Measurements from ENCODE around the gene GBA3.

Gene GBA3

DNA sequence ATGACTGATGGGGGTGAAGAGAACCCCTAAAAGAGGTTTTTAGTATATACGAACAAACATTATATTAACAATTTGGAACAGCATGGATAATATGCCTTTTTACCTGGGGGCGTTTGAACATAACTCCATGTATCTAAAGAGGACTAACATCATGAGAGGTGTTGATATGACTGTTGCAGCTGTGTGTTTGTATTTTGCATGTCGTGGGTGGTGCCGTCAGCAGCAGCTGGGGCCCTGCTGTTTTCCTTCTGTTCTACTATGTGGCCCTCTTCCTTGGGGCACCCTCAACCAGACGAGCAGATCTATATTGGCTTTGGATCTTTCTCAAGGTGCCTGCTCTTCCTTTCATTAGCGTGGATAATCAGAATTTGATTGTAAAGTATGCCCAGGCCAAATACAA, 11.2 kb downstream of the GBA3 start:
- H3K4me3 ChIP-seq (ENCODE audit: low read depth, low read length): no peak overlapping the region
- H3K9me3 ChIP-seq (ENCODE audit: control insufficient read depth, low read length): no peaks in the 10 kb centered on the region
- H3K9ac ChIP-seq: no peak overlapping the region
- H3K79me2 ChIP-seq: no peaks in the 10 kb centered on the region
- H3K4me2 ChIP-seq (ENCODE audit: low read length): no peak overlapping the region
- H2AFZ ChIP-seq: no peak overlapping the region
- no peaks in the 10 kb centered on the region for H3K27me3 ChIP-seq (ENCODE audit: control insufficient read depth, insufficient read depth, low read length)
- H3K27ac ChIP-seq: no peak overlapping the region
- no peaks in the 10 kb centered on the region for H3K4me1 ChIP-seq
- H3K36me3 ChIP-seq (ENCODE audit: control insufficient read depth, insufficient read depth, low read length): no peaks in the 10 kb centered on the region
- TF ChIP-seq, protein P1, sequence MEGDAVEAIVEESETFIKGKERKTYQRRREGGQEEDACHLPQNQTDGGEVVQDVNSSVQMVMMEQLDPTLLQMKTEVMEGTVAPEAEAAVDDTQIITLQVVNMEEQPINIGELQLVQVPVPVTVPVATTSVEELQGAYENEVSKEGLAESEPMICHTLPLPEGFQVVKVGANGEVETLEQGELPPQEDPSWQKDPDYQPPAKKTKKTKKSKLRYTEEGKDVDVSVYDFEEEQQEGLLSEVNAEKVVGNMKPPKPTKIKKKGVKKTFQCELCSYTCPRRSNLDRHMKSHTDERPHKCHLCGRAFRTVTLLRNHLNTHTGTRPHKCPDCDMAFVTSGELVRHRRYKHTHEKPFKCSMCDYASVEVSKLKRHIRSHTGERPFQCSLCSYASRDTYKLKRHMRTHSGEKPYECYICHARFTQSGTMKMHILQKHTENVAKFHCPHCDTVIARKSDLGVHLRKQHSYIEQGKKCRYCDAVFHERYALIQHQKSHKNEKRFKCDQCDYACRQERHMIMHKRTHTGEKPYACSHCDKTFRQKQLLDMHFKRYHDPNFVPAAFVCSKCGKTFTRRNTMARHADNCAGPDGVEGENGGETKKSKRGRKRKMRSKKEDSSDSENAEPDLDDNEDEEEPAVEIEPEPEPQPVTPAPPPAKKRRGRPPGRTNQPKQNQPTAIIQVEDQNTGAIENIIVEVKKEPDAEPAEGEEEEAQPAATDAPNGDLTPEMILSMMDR (IDR thresholded peaks at IDR 0.05): no peak

DNA sequence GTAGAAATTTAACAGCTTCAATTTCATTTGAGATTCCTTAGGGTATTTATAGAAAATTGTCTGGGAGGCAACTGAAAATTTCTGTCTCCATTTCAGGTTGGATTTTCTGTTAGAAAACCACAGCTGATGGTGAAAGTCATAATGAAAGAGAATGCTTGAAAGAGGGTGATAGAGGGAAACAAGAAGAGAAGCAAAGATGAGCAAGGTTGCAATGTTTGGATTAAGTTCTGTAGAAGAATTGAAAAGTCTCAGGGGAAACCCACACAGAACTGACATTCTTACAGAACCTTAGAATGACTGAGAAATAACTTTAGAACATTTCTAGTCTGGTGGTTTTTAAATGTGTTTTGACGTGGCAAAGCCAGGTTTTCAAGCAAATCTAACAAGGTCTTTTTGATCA, 14.7 kb downstream of the GBA3 start:
- Histone ChIP-seq H3K4me2 (ENCODE audit: low read length) (no peak overlapping the region), H2AFZ (no peak overlapping the region), H3K27ac (no peak overlapping the region), H3K9me3 (ENCODE audit: control insufficient read depth, low read length) (no peaks in the 10 kb centered on the region), H3K79me2 (no peaks in the 10 kb centered on the region), H3K27me3 (ENCODE audit: control insufficient read depth, insufficient read depth, low read length) (no peaks in the 10 kb centered on the region), H3K4me1 (no peaks in the 10 kb centered on the region), H3K9ac (no peak overlapping the region), H3K4me3 (ENCODE audit: low read depth, low read length) (no peak overlapping the region), H3K36me3 (ENCODE audit: control insufficient read depth, insufficient read depth, low read length) (no peaks in the 10 kb centered on the region)
- TF ChIP-seq, protein P1 (IDR thresholded peaks at IDR 0.05): no peak

DNA sequence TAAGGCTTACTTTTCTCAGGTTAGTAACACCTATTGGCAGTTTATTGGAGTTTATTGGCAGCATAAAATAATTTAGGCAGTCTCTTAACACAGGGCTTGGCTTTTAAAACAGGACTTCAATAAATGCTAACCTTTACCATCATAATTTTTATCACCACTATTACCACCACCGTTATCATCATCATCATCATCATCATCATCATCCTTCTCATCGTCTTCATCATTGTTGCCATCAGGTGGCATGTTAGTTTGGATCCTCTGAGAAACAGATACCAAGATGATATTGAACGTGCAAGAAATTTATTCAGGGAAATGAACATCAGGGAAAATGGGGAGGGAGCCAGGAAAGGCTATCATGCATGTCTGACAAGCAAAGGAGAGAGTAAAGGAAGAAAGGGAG, 16.2 kb downstream of the GBA3 start:
- TF ChIP-seq, protein P1 (IDR thresholded peaks at IDR 0.05): no peak
- Histone ChIP-seq H3K36me3 (ENCODE audit: control insufficient read depth, insufficient read depth, low read length) (no peaks in the 10 kb centered on the region), H3K4me3 (ENCODE audit: low read depth, low read length) (no peak overlapping the region), H2AFZ (no peak overlapping the region), H3K9ac (no peak overlapping the region), H3K4me1 (no peaks in the 10 kb centered on the region), H3K27me3 (ENCODE audit: control insufficient read depth, insufficient read depth, low read length) (no peaks in the 10 kb centered on the region), H3K79me2 (no peaks in the 10 kb centered on the region), H3K9me3 (ENCODE audit: control insufficient read depth, low read length) (no peaks in the 10 kb centered on the region), H3K4me2 (ENCODE audit: low read length) (no peak overlapping the region), H3K27ac (no peak overlapping the region)

DNA sequence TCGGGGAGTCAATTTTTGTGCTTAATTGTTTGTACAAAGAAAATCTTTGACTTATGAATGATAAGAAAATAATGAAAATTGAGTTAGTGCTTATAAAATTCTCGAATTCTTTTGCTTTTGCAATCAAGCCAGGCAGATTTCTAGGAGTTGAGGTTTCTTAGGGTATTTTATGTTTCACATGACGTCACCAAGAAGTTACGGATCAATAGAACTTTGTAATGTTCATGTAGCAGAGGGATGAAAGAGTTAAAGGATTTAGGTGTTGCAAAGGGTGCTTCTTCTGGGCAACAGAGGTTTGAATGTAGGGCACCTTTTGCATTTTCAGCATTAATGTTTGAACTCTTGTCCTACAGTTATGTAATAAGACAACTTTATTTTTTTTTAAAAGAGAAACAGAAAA, 19.4 kb downstream of the GBA3 start:
- H3K79me2 ChIP-seq: no peaks in the 10 kb centered on the region
- no peak overlapping the region for H3K4me3 ChIP-seq (ENCODE audit: low read depth, low read length)
- H3K4me1 ChIP-seq: no peaks in the 10 kb centered on the region
- H3K36me3 ChIP-seq (ENCODE audit: control insufficient read depth, insufficient read depth, low read length): no peaks in the 10 kb centered on the region
- no peak overlapping the region for H3K27ac ChIP-seq
- no peak overlapping the region for H3K9ac ChIP-seq
- no peak overlapping the region for H3K4me2 ChIP-seq (ENCODE audit: low read length)
- TF ChIP-seq, protein P1 (IDR thresholded peaks at IDR 0.05): no peak
- H3K27me3 ChIP-seq (ENCODE audit: control insufficient read depth, insufficient read depth, low read length): no peaks in the 10 kb centered on the region
- H3K9me3 ChIP-seq (ENCODE audit: control insufficient read depth, low read length): no peaks in the 10 kb centered on the region
- H2AFZ ChIP-seq: no peak overlapping the region

DNA sequence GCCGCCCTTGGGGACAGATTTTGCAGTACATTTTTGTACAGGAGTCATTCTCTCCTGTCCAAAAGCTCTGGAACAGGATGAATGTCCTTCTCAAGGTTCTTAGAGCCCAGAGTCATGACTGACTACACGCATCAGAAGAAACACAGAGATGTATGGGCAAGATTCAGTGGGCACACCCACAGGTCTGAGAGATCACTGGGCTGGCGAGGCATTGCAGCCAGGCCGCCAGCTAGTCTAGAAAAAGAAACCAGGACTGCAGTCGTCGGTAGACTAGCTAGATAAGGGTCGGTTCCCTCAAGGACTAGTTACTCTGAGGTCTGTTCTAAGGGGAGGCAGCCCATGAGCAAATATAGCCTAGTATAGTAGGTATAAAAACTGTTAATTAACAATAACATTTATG, 19.8 kb downstream of the GBA3 start:
- TF ChIP-seq, protein P1 (IDR thresholded peaks at IDR 0.05): no peak
- no peaks in the 10 kb centered on the region for H3K27me3 ChIP-seq (ENCODE audit: control insufficient read depth, insufficient read depth, low read length)

More for the DNA sequence above, 19.8 kb downstream of the GBA3 start:
- H3K4me1 ChIP-seq: no peaks in the 10 kb centered on the region
- H3K36me3 ChIP-seq (ENCODE audit: control insufficient read depth, insufficient read depth, low read length): no peaks in the 10 kb centered on the region
- H3K9ac ChIP-seq: no peak overlapping the region
- H3K27ac ChIP-seq: no peak overlapping the region
- H3K9me3 ChIP-seq (ENCODE audit: control insufficient read depth, low read length): no peaks in the 10 kb centered on the region
- H3K4me3 ChIP-seq (ENCODE audit: low read depth, low read length): no peak overlapping the region
- peak overlapping the region; percentile 42 for H2AFZ ChIP-seq
- no peaks in the 10 kb centered on the region for H3K79me2 ChIP-seq
- no peak overlapping the region for H3K4me2 ChIP-seq (ENCODE audit: low read length)

All from parathyroid adenoma (tissue), 2 donors.